Common myeloid progenitor, CD34-positive (primary cell): ENCODE data around the gene TMPRSS4.

ENCODE experiments used
- CTCF ChIA-PET: fragments of 350-600 bp; sonication (Branson Sonifier 250); formaldehyde crosslinking; loops from one replicate; lab custom pipeline; 2021; ENCODE audit warnings: antibody characterized with exemption; lab: Charles Lee
- POLR2A ChIA-PET: fragments of 350-600 bp; sonication (Branson Sonifier 250); formaldehyde crosslinking; loops from one replicate; lab custom pipeline; 2021; ENCODE audit warnings: antibody characterized with exemption; lab: Charles Lee
- DNase-seq, 3 donors: peaks; one replicate each; pipeline versions ENCODE4 v3.0.0 to v3.0.0-alpha.2; 2013
- H3K27ac ChIP-seq, 2 experiments: 1 replicate in 1 of 2; 2 replicates in 1 of 2; pipeline ENCODE4 v1.7.0; 2013; ENCODE audit warnings: inconsistent platforms in 2 of 2, low read length in 2 of 2, mild to moderate bottlenecking in 2 of 2, low read depth in 1 of 2, moderate library complexity in 1 of 2; ENCODE audit not compliant: severe bottlenecking in 2 of 2, insufficient read depth in 1 of 2, poor library complexity in 1 of 2
- H3K27me3 ChIP-seq, 5 experiments: replicated peaks in 2 of 5; 1 replicate in 3 of 5; 2 replicates in 2 of 5; pipeline versions ENCODE4 v1.6.1 to v1.7.0; 2013; ENCODE audit warnings: low read length in 4 of 5, mild to moderate bottlenecking in 2 of 5, moderate library complexity in 2 of 5, inconsistent platforms in 1 of 5; ENCODE audit not compliant: insufficient read depth in 5 of 5, control insufficient read depth in 4 of 5
- H3K36me3 ChIP-seq, 4 experiments: 1 replicate in 2 of 4; 2 replicates in 2 of 4; pipeline versions ENCODE4 v1.6.1 to v1.7.0; 2013; ENCODE audit warnings: low read length in 3 of 4, control low read depth in 1 of 4, mild to moderate bottlenecking in 1 of 4; ENCODE audit not compliant: control insufficient read depth in 4 of 4, insufficient read depth in 4 of 4
- H3K4me1 ChIP-seq, 4 experiments: 1 replicate in 3 of 4; 2 replicates in 1 of 4; pipeline versions ENCODE4 v1.6.1 to v1.7.1; 2013; ENCODE audit warnings: low read length in 3 of 4, mild to moderate bottlenecking in 3 of 4, control low read depth in 1 of 4, inconsistent platforms in 1 of 4, moderate library complexity in 1 of 4; ENCODE audit not compliant: control insufficient read depth in 4 of 4, insufficient read depth in 4 of 4; ENCODE audit errors: control extremely low read depth in 1 of 4
- H3K4me3 ChIP-seq, 7 experiments: 1 replicate in 4 of 7; 2 replicates in 3 of 7; pipeline versions ENCODE4 v1.5.1 to v1.7.0; 2013; ENCODE audit warnings: mild to moderate bottlenecking in 7 of 7, low read length in 6 of 7, moderate library complexity in 6 of 7, inconsistent platforms in 2 of 7, low read depth in 2 of 7, control low read depth in 1 of 7; ENCODE audit not compliant: insufficient read depth in 4 of 7, control insufficient read depth in 1 of 7; ENCODE audit errors: extremely low read depth in 1 of 7
- H3K9me3 ChIP-seq, 5 experiments: 1 replicate in 4 of 5; 2 replicates in 1 of 5; pipeline versions ENCODE4 v1.6.1 to v1.7.1; 2013; ENCODE audit warnings: low read length in 4 of 5, mild to moderate bottlenecking in 2 of 5, inconsistent platforms in 1 of 5, low read depth in 1 of 5, moderate library complexity in 1 of 5; ENCODE audit not compliant: control insufficient read depth in 4 of 5, insufficient read depth in 2 of 5; ENCODE audit errors: control extremely low read depth in 1 of 5
- WGBS: methylation state at CpG from one replicate; pipeline ENCODE4 v1.1.5; 2013; ENCODE audit not compliant: insufficient coverage; 5-methylcytosine and 5-hydroxymethylcytosine counted together

TMPRSS4 gene

DNA sequence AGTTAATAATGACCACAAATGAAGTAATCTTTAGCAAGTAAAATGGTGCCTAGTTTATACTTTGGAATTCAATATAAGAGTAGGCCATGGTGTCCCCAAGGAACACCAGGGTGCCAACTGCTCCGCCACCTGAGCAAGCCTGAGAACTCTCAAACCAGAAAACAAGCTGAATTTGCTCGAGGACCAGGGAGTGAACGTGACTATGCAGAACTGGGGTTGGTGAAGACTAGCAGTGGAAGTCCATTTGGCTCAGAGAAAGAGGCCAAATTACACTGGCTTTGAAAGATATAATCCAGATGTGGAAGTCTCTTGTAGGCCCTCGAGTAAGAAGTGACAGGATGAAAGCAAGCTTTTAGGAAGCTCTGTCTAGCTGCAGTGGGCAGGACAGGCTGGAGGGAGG is 18.6 kb downstream of the TMPRSS4 start:
- Histone ChIP-seq H3K9me3 (no peaks in the 10 kb centered on the region), H3K36me3 (no peaks in the 10 kb centered on the region), H3K27me3 (peaks cover 0 to 3% (median 0%) of the 10 kb centered on the region in 5 experiments), H3K4me3 (no peak overlapping the region), H3K4me1 (peaks cover 0 to 3% (median 0%) of the 10 kb centered on the region in 4 experiments), H3K27ac (no peak overlapping the region)
- POLR2A ChIA-PET: no interaction called here
- no peak for DNase-seq
- CTCF ChIA-PET: no interaction called here
- 77% methylated on average over 4 of the region's 4 CpGs for WGBS

GRCh38 chr11:118095967-118096367 is 19.1 kb downstream of the TMPRSS4 start:
- WGBS: no CpG with 5 or more reads among the region's 1 CpG
- peaks cover 0 to 3% (median 0%) of the 10 kb centered on the region in 4 experiments for H3K4me1 ChIP-seq
- ChIA-PET CTCF (interaction anchor here (1.8 kb wide), 1 partner anchor 16 kb away, joined by 5 read pairs; no protein-coding TSS in a partner anchor), POLR2A (no interaction called here)
- no peak overlapping the region for H3K4me3 ChIP-seq
- no peaks in the 10 kb centered on the region for H3K36me3 ChIP-seq
- H3K27ac ChIP-seq: no peak overlapping the region
- H3K27me3 ChIP-seq: peaks cover 0 to 3% (median 0%) of the 10 kb centered on the region in 5 experiments
- no peaks in the 10 kb centered on the region for H3K9me3 ChIP-seq
- no peak for DNase-seq

DNA sequence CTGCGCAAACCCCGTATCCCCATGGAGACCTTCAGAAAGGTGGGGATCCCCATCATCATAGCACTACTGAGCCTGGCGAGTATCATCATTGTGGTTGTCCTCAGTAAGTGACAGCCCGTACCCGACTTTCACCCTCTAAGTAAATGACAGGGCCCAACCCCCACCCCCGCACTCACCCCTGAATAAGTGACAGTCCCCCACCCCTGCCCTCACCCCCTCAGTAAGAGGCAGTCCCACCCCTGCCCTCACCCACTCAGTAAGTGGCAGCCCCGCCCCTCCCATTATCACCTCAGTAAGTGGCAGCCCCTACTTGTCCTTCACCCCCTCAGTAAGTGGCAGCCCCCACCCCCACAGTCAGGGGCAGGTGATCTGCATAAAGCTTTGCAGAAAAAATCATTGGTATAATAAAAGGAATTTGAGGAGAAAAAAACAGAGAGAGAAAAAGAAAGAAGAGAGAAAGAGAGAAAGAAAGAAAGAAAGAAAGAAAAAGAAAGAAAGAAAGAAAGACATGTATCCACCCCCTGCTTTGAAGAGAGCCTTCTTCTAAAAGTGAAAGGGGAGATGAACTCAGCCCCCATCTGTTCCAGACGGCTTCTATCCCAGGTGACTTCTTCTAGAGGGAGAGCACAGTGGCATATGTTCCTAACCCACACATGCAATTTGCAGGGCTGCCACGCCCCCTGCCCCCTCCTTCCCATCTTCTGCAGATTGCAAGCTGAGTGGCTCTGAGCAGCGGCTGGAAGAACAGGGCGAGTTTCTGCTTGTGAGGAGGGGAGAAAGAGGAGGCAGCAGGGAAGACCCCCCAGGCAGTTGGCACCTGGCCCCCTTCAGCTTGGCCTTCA is 22.3 kb downstream of the TMPRSS4 start:
- Histone ChIP-seq H3K36me3 (no peaks in the 10 kb centered on the region), H3K27me3 (peaks cover 0 to 3% (median 0%) of the 10 kb centered on the region in 5 experiments), H3K4me1 (peaks cover 0 to 3% (median 0%) of the 10 kb centered on the region in 4 experiments), H3K9me3 (no peaks in the 10 kb centered on the region), H3K27ac (no peak overlapping the region), H3K4me3 (no peak overlapping the region)
- ChIA-PET CTCF (interaction anchor here (1.0 kb wide), 1 partner anchor 14 kb away, joined by 3 read pairs; no protein-coding TSS in a partner anchor), POLR2A (no interaction called here)
- WGBS: 92% methylated on average over 7 of the region's 11 CpGs
- DNase-seq: no peak

- CTCF ChIA-PET: interaction anchor here (1.0 kb wide), 1 partner anchor 14 kb away, joined by 3 read pairs; no protein-coding TSS in a partner anchor
Measured at GRCh38 chr11:118099838-118100556, 23.1 kb downstream of the TMPRSS4 start.

GRCh38 chr11:118100691-118101232 is 23.9 kb downstream of the TMPRSS4 start:
- Histone ChIP-seq H3K4me3 (no peak overlapping the region), H3K27me3 (peaks cover 0 to 3% (median 0%) of the 10 kb centered on the region in 5 experiments), H3K27ac (no peak overlapping the region), H3K36me3 (no peaks in the 10 kb centered on the region), H3K4me1 (peaks cover 0 to under 1% (median 0%) of the 10 kb centered on the region in 4 experiments), H3K9me3 (no peaks in the 10 kb centered on the region)
- DNase-seq: no peak
- POLR2A ChIA-PET: no interaction called here
- CTCF ChIA-PET: interaction anchor here (0.7 kb wide), 1 partner anchor 25 kb away, joined by 3 read pairs; no protein-coding TSS in a partner anchor
- WGBS: 94% methylated on average over 2 of the region's 3 CpGs

More at GRCh38 chr11:118099838-118100556, 23.1 kb downstream of the TMPRSS4 start:
- peaks cover 0 to 3% (median 0%) of the 10 kb centered on the region in 4 experiments for H3K4me1 ChIP-seq
- no peak overlapping the region for H3K4me3 ChIP-seq
- H3K9me3 ChIP-seq: no peaks in the 10 kb centered on the region
- 98% methylated on average over 7 of the region's 10 CpGs for WGBS
- H3K27ac ChIP-seq: no peak overlapping the region
- H3K27me3 ChIP-seq: peaks cover 0 to 3% (median 0%) of the 10 kb centered on the region in 5 experiments
- POLR2A ChIA-PET: no interaction called here
- DNase-seq: no peak
- no peaks in the 10 kb centered on the region for H3K36me3 ChIP-seq

DNA sequence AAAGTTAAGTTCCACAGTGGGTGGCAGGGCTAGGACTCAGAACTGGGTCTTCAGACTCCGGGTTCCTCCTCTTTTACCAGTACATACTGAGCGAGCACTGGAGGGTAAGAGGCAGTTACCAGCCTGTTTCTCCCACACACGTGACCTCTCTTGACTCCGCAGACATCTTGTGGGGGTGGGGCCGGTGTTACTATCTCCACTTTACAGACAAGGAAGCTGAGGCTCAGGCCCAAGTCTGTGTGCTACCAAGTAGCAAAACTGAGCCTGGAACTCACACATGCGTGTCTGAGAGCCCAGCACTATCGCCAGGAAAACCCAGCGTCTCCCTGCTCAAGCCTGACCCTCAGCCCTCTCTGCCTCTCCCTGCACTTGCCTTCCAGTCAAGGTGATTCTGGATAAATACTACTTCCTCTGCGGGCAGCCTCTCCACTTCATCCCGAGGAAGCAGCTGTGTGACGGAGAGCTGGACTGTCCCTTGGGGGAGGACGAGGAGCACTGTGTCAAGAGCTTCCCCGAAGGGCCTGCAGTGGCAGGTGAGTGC is 25.9 kb downstream of the TMPRSS4 start:
- Histone ChIP-seq H3K27ac (no peak overlapping the region), H3K27me3 (no peaks in the 10 kb centered on the region), H3K36me3 (no peaks in the 10 kb centered on the region), H3K9me3 (no peaks in the 10 kb centered on the region), H3K4me3 (no peak overlapping the region), H3K4me1 (no peaks in the 10 kb centered on the region)
- 93% methylated on average over 13 of the region's 13 CpGs for WGBS
- ChIA-PET CTCF (interaction anchor here (0.7 kb wide), 1 partner anchor 61 kb away, joined by 3 read pairs; no protein-coding TSS in a partner anchor), POLR2A (no interaction called here)
- no peak for DNase-seq
